Neural progenitor cell (in vitro differentiated cells): Measurements from ENCODE around the gene CD24. TPM values are rescaled to one million over a fixed set of nuclear protein-coding genes. Genes with fewer than 3 reads are reported as not detected.
A peak's percentile ranks its signal among the peaks of the same experiment; 100 is the strongest.
"Not testable (repeated sequence)": the region's sequence is repeated elsewhere in the genome, so short reads cannot be mapped to it uniquely, and the experiment has no call there.

Experiments
- DNase-seq: peaks from one replicate; pipeline ENCODE4 v3.0.0-alpha.2; 2016; ENCODE audit warnings: low spot score
- H2AFZ ChIP-seq: fragments of 200-600 bp; sonication (generic); replicated peaks from 2 replicates; pipeline ENCODE4 v1.6.1; 2016; ENCODE audit warnings: antibody characterized with exemption
- H3F3A ChIP-seq: fragments of 200-600 bp; sonication (generic); 2 replicates; pipeline ENCODE4 v1.6.1; 2016; ENCODE audit warnings: antibody characterized with exemption, low read depth
- H3K27ac ChIP-seq: fragments of 200-600 bp; sonication (generic); 2 replicates; pipeline ENCODE4 v1.5.1; 2016; ENCODE audit warnings: mild to moderate bottlenecking
- H3K27me3 ChIP-seq: fragments of 200-600 bp; sonication (generic); 2 replicates; pipeline ENCODE4 v1.6.1; 2016; ENCODE audit warnings: mild to moderate bottlenecking, moderate library complexity
- H3K36me3 ChIP-seq: fragments of 200-600 bp; sonication (generic); 2 replicates; pipeline ENCODE4 v1.5.1; 2016
- H3K4me1 ChIP-seq: fragments of 200-600 bp; sonication (generic); 2 replicates; pipeline ENCODE4 v1.6.1; 2016; ENCODE audit warnings: mixed run types
- H3K4me2 ChIP-seq: fragments of 200-600 bp; sonication (generic); 2 replicates; pipeline ENCODE4 v1.6.1; 2016
- H3K4me3 ChIP-seq: fragments of 200-600 bp; sonication (generic); 2 replicates; pipeline ENCODE4 v1.5.1; 2016
- H3K79me2 ChIP-seq: fragments of 200-600 bp; sonication (generic); 2 replicates; pipeline ENCODE4 v1.6.1; 2016; ENCODE audit warnings: low read depth
- H3K9ac ChIP-seq: fragments of 200-600 bp; sonication (generic); 2 replicates; pipeline ENCODE4 v1.6.1; 2016
- H3K9me3 ChIP-seq: fragments of 200-600 bp; sonication (generic); 2 replicates; pipeline ENCODE4 v1.5.1; 2016; ENCODE audit warnings: low read depth
- H4K20me1 ChIP-seq: fragments of 200-600 bp; sonication (generic); 2 replicates; pipeline ENCODE4 v1.6.1; 2016; ENCODE audit warnings: low read depth
- H3K27ac Mint-ChIP-seq: 3 replicates; pipeline ENCODE4 v1.8.0; 2021; ENCODE audit warnings: mixed read lengths
- H3K27me3 Mint-ChIP-seq: 2 replicates; pipeline ENCODE4 v1.8.0; 2022; ENCODE audit warnings: low read depth, mild to moderate bottlenecking, inconsistent platforms, moderate library complexity, mixed read lengths; ENCODE audit not compliant: insufficient read depth
- H3K36me3 Mint-ChIP-seq: 3 replicates; pipeline ENCODE4 v1.8.0; 2021; ENCODE audit warnings: mixed read lengths
- H3K4me1 Mint-ChIP-seq: 3 replicates; pipeline ENCODE4 v1.8.0; 2021; ENCODE audit warnings: mixed read lengths
- H3K4me3 Mint-ChIP-seq: 3 replicates; pipeline ENCODE4 v1.8.0; 2021; ENCODE audit warnings: mild to moderate bottlenecking, moderate library complexity, mixed read lengths
- H3K9me3 Mint-ChIP-seq: 3 replicates; pipeline ENCODE4 v1.8.0; 2020; ENCODE audit warnings: mixed read lengths
- EZH2 ChIP-seq: fragments of 200-600 bp; sonication (generic); IDR thresholded peaks from 2 replicates; pipeline ENCODE4 v1.6.1; 2017; ENCODE audit warnings: antibody characterized with exemption, mild to moderate bottlenecking, moderate library complexity
- EZH2phosphoT487 ChIP-seq: fragments of 200-600 bp; sonication (generic); IDR thresholded peaks from 2 replicates; pipeline ENCODE4 v1.6.1; 2017; ENCODE audit warnings: antibody characterized with exemption
- total RNA-seq: library from RNA; depleted of rRNA; stranded (reverse); fragments of >200 nt; gene quantifications from 2 replicates; pipeline ENCODE4 v1.2.3, GENCODE V29; 2015; ENCODE audit warnings: low replicate concordance
- TF ChIP-seq, protein P1 (sequence below): fragments of 200-600 bp; sonication (generic); IDR thresholded peaks from 2 replicates; pipeline ENCODE4 v1.5.1; 2017; ENCODE audit warnings: antibody characterized with exemption, mild to moderate bottlenecking

Gene CD24
- total RNA-seq, 1 donor from 2014 or later: 448 TPM

DNA sequence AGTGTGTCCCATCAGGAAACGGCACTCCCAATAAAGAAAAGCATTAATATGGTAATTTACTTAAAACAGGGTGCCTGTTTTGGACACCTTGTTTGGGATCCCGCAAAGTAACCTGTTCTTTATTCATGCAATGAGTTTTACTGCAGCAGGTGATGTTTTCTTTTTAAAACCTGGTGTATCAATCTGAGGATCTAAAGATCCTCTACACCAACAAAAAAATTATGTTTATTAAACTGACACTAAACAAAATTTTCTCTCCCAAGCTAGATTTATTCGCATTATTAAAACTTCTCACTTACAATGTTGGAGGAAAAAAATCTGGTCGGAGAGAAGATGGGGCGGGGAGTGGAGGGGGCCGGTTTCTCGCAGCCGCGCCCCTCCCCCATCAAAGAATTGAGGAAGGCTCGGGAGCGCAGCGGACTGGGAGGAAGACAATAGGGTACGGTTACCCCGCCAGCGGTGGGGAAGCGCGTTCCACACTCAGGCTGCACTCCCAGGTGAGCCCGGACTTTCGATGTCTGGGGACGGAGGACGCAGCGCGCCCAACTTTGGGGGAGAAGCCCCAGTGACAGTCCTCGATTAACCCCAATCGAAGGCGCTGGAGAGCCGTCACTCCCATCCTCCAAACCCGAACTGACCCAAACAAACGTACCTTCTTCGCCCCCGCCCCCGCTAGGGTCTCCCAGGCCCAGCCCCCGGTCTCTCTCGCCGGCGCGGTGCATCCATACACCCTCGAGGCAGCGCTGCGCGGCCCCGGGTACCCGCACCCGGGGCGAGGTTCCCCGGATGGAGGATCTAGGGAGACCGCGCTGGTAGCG, 1.3 kb downstream of the CD24 start:
- Histone ChIP-seq H4K20me1 (peaks cover 52% of the 10 kb centered on the region), H3K27ac (peak overlapping the region; percentile 83), H3K4me3 (peak overlapping the region; percentile 96), H3K9me3 (no peaks in the 10 kb centered on the region), H3K36me3 (peaks cover 7% of the 10 kb centered on the region), H3K79me2 (peaks cover 55% of the 10 kb centered on the region), H3K4me2 (peak overlapping the region; percentile 81), H3K27me3 (no peaks in the 10 kb centered on the region), H3F3A (peaks cover 46% of the 10 kb centered on the region), H3K9ac (peak overlapping the region; percentile 72), H3K4me1 (peaks cover 13% of the 10 kb centered on the region), H2AFZ (peak overlapping the region; percentile 54)
- peak; percentile 74 for DNase-seq
- H3K36me3 Mint-ChIP-seq: peaks cover 28% of the 10 kb centered on the region
- TF ChIP-seq, protein P1, sequence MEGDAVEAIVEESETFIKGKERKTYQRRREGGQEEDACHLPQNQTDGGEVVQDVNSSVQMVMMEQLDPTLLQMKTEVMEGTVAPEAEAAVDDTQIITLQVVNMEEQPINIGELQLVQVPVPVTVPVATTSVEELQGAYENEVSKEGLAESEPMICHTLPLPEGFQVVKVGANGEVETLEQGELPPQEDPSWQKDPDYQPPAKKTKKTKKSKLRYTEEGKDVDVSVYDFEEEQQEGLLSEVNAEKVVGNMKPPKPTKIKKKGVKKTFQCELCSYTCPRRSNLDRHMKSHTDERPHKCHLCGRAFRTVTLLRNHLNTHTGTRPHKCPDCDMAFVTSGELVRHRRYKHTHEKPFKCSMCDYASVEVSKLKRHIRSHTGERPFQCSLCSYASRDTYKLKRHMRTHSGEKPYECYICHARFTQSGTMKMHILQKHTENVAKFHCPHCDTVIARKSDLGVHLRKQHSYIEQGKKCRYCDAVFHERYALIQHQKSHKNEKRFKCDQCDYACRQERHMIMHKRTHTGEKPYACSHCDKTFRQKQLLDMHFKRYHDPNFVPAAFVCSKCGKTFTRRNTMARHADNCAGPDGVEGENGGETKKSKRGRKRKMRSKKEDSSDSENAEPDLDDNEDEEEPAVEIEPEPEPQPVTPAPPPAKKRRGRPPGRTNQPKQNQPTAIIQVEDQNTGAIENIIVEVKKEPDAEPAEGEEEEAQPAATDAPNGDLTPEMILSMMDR: no peak
- H3K4me1 Mint-ChIP-seq: peaks cover 17% of the 10 kb centered on the region
- H3K9me3 Mint-ChIP-seq: peaks cover 5% of the 10 kb centered on the region
- H3K4me3 Mint-ChIP-seq: peak overlapping the region; percentile 96
- H3K27ac Mint-ChIP-seq: peak overlapping the region; percentile 95
- H3K27me3 Mint-ChIP-seq: peaks cover 8% of the 10 kb centered on the region

DNA sequence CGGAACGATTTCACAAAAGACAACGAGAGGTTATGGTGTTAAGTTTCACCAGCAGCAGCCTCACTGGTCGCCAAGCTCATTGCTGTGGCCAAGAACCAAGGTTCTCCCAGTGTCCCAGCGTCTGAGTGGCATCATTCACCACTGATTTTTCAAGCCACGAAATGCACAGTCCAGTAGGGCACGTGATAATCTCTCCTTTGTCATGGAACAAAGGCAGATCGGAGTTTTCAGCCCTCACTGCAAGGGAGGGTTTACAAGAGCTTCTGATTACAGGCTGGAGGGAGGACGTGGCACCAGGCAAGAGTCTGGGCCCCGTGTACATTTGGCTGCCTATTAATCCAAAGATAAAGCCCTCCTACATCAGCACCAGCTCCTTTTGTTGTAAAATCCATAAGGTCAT, 2.0 kb downstream of the CD24 start:
- Histone ChIP-seq H3K27me3 (no peaks in the 10 kb centered on the region), H2AFZ (no peak overlapping the region), H3K9me3 (no peaks in the 10 kb centered on the region), H3K4me2 (peak overlapping the region; percentile 81), H3K27ac (no peak overlapping the region), H3K4me3 (peak overlapping the region; percentile 96), H4K20me1 (peaks cover 52% of the 10 kb centered on the region), H3K4me1 (peaks cover 13% of the 10 kb centered on the region), H3K9ac (no peak overlapping the region), H3F3A (peaks cover 53% of the 10 kb centered on the region), H3K36me3 (peaks cover 7% of the 10 kb centered on the region), H3K79me2 (peaks cover 55% of the 10 kb centered on the region)
- TF ChIP-seq EZH2 (no peak), EZH2phosphoT487 (peak; percentile 93)
- Mint-ChIP-seq H3K27ac (peak overlapping the region; percentile 3), H3K4me3 (peak overlapping the region; percentile 96), H3K36me3 (peaks cover 28% of the 10 kb centered on the region), H3K4me1 (peaks cover 17% of the 10 kb centered on the region), H3K9me3 (peaks cover 5% of the 10 kb centered on the region), H3K27me3 (peaks cover 3% of the 10 kb centered on the region)
- peak; percentile 83 for DNase-seq

DNA sequence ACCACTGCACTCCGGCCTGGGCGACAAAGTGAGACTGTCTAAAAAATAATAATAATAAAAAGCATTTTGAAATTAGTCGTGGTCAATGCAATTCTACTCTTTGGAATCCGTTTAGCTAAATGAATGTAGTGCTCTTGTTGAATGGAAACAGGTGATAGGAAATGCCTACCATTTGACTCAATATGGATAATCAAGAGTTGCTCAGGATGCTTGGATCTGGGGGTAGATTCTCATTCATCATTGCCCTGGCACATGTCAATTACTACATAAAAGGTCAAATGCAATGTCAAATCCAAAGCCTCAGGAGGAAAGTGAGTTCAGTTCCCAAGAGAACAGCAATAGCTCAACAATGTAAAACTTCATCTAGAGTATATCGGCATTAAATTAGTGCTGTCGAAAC, 3.8 kb downstream of the CD24 start:
- H3K4me2 ChIP-seq, H3K4me3 Mint-ChIP-seq, H3K9me3 Mint-ChIP-seq, H3K9ac ChIP-seq, H3K27ac Mint-ChIP-seq, H3K27me3 ChIP-seq, H3K27ac ChIP-seq, H3K27me3 Mint-ChIP-seq, H3K9me3 ChIP-seq, DNase-seq, H3K4me3 ChIP-seq, H3K4me1 ChIP-seq, H3K36me3 ChIP-seq, H2AFZ ChIP-seq: not testable (repeated sequence)
- Histone ChIP-seq H3K79me2 (peaks cover 46% of the 10 kb centered on the region), H4K20me1 (peaks cover 52% of the 10 kb centered on the region), H3F3A (peaks cover 49% of the 10 kb centered on the region)
- Mint-ChIP-seq H3K4me1 (peaks cover 16% of the 10 kb centered on the region), H3K36me3 (peaks cover 28% of the 10 kb centered on the region)

DNA sequence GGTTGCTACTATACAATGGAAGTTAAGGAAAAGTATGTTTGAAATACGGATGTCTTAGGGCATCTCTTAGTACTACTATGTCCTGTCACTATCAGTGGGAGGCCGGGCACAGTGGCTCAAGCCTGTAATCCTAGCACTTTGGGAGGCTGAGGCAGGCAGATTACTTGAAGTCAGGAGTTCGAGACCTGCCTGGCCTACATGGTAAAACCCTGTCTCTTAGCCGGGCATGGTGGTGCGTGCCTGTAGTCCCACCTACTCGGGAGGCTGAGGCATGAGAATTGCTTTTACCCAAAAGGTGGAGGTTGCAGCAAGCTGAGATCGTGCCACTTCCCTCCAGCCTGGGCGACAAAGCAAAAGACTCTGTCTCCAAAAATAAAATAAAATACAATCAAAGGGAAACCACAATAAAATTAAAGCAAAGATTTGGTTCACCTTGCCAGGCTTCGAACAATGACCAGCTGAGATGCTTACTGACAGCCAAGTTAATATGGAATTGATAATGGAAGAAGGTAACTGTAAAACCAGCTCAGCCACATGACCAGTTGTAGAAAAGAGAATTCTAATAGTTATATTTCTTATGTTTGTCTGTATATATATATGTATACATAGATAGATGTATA, 6.5 kb downstream of the CD24 start:
- no peak overlapping the region for H3K4me3 Mint-ChIP-seq
- no peaks in the 10 kb centered on the region for H3K27me3 Mint-ChIP-seq
- no peak overlapping the region for H3K27ac ChIP-seq
- no peak for TF ChIP-seq EZH2phosphoT487
- TF ChIP-seq, protein P1: no peak
- TF ChIP-seq EZH2: no peak
- H3K9me3 Mint-ChIP-seq: peaks cover 5% of the 10 kb centered on the region
- H3K36me3 Mint-ChIP-seq: peaks cover 27% of the 10 kb centered on the region
- no peak for DNase-seq
- peaks cover 8% of the 10 kb centered on the region for H3K4me1 ChIP-seq
- H3K4me1 Mint-ChIP-seq: peaks cover 12% of the 10 kb centered on the region
- peaks cover 40% of the 10 kb centered on the region for H4K20me1 ChIP-seq
- no peaks in the 10 kb centered on the region for H3K9me3 ChIP-seq
- H3K79me2 ChIP-seq: peaks cover 27% of the 10 kb centered on the region
- no peak overlapping the region for H3K4me3 ChIP-seq
- no peaks in the 10 kb centered on the region for H3K27me3 ChIP-seq
- no peak overlapping the region for H2AFZ ChIP-seq
- H3K36me3 ChIP-seq: peaks cover 7% of the 10 kb centered on the region
- H3F3A ChIP-seq: peaks cover 37% of the 10 kb centered on the region
- H3K4me2 ChIP-seq: no peak overlapping the region
- no peak overlapping the region for H3K27ac Mint-ChIP-seq
- no peak overlapping the region for H3K9ac ChIP-seq
